GM18511 (cell line): ENCODE measurements around the gene C6orf89.

ENCODE experiments used
- ATAC-seq: cut with Tn5 transposase; IDR thresholded peaks from one replicate; pipeline ENCODE4 v1.9.1; 2021; ENCODE audit warnings: mild to moderate bottlenecking, moderate library complexity; ENCODE audit not compliant: unreplicated experiment

Gene C6orf89

DNA sequence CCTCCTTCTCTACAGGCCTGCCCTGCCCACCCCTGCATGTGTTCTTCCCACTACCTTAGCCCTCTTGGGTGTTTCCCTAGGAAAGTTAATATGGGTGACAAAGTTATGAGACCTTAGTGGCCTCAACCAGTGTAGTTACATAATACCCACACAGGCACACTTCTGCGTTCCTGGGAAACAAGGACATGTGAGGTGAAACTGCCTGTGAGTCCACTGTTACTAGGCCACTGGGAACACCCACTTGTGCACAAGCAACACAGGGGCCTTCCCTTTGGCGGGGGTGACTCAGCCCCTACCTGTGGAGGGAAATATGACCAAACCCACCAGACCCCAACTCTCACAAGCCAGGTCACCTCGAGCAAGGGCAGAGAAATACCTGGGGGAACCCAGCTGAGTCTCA, 81.5 kb downstream of the C6orf89 start:
- no peak for ATAC-seq

DNA sequence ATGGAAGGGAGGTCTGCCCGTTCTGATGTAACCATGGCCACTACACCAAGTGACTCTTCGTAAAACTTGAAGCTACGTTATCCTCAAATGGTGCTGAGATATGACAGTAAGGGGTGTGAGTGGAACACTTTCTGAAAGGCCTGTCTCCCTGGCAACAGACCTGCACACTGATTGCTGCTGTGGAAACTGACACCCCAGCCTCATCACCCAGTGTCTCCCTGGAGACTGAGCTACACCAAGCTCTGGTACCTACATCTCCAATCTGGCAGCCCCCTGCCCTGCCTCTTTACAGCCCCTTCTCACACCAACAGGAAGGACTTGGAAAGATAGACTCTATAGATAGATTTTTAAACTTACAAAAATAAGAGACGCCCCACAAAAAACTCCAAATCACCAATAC, 82.0 kb downstream of the C6orf89 start:
- ATAC-seq, result no peak

DNA sequence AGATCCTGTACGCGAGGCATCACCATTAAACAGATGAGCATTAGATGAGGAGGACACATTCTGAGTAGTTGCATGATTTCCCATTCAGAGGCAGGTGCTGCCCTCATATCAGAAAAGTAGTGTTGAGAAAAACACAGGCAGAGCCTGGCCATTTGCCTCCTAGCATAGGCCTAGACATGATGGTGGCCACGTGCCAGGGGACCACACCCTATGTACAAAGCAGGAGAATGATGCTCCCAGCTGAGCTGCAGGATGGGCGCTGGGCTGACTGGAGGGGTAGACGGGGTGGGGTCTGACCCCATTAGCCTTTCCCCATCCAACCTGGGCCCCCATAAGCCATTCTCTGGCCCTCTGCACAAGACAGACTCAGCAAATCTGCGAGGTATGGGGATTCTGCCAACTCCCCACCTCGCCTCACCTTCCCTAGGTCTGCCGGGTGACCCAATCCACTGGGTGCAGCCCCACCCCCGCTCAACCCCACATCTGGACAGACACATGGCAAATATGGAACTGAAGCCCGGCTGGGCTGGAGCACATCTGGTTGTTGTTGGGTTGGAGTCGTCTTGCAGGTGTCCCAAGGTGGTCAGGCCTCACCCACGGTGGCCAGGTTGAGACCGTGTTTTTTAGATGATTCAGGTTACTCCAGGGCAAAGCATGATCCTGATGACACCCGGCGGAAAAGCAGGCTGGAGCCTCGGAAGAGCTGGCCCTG, 82.7 kb downstream of the C6orf89 start:
- no peak for ATAC-seq

- no peak for ATAC-seq
Observed at GRCh38 chr6:36969240-36969691, 83.5 kb downstream of the C6orf89 start.

DNA sequence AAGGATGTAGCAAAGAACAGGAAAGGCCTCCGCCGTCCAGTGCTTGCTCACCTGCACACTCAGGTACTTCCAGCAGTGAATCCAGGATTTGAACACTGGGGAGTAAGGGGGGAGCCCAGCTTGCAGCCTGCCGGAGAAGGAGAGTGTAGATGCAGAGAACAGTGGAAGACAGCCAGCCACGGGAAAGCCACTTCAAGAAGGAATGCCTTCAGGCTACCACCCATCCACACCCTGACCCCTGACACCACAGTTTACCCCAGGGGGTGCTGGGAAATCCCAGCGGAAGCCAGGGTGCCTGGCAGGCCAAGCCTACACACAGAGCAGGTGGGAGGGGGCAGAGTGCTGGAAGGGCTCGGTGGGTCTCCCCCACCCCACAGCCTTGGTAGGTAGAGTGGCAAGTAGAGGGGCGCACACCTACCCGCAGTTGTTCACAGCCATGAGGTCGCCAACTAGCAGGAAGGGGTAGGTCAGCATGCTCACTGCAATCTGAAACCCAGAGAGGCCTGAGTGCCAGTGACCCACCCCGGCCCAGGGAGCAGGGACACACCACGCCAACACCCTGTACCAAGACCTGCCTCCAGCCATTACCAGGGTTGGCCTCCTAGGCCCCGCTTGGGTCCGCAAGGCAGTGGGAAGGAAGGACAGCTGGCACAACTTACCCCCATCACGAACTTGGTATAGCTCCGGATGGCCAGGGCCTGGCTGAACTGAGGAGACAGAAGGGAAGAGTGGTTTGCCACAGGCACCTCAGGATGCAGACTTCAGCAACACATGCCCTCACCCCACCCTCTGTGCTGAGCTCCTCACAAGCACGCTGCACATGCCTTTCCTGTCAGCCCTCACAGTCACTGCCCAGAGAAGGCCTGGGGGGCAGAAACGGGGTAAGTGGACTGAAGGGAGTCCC, 84.5 kb downstream of the C6orf89 start:
- no peak for ATAC-seq

DNA sequence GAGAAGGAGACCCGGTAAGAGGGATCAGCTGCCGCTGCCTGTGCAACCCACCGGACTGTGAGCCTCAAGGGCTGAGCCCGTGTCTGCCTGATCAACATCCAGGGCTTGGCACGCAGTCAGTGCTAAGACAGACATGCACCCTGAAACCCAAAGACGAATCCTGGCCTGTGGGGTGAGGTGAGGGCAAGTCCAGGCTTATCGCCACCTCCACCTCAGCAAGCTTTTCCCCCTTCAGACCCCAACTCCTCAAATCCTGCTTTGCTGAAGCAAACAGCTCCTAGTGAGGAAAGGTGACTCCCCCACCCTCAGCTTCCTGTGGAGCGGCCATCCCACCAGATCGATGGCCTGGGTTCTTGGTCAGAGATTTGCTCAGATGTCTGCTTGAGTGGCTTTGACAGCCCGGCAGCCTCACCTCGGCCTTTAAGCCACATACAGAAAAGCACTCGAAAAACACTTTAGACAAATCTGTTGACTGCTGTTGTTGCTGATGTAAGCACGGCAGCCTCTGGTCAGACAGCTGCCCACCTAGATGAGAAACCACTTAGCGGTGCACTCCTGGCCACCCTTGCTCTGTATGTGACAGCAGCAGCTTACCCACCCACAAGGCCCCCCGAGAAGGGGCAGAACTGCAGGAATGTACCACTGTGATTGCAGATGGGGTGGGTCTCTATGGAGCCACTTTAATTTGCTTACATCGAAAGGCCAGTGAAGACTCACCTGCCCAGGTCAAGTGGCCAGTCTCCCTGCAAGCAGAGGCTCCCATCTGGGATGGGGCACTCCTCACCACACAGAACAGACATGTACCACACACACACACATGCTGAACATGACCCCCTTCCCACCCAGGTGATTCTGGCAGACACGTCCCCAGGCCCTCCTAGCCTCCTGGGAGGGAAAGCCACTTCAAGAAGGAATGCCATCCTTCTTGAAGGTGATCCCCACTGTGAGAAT, 85.4 kb downstream of the C6orf89 start:
- ATAC-seq, result no peak

DNA sequence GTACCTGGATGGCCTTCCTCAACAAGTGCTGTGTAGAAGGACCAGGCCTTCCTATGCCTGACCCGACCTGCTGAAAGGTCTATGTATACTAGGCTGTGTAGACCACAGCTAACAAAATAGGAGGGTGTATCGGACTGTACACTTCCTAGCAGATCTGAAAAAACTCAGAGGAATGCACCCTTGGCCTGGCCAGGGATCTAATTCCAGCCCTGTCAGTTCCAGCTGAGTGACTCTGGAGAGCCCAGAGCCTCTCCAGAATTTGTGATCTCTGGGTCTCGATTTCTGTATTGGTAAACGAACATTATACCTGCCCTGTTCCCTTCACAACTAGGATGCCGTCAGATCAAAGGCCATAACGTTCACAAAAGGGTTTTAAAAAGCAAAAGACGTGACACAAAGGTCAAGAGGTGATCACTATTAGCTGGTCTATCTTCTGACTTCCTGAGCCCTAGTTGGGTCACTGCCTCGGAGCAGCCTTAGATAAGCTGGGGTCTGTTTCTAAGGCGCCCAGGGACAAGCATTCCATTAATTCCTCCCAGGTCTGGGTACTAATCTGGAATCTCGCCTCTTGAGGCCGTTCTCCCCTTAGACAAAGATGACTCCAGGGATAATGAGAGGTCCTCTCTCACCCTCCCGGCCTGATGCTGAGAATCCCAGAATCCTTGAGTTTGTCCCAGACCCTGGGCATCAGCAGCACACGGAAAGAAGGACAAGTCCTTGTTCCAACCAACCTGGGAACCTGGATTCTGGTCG, 86.3 kb downstream of the C6orf89 start:
- ATAC-seq, result no peak

- no peak for ATAC-seq
Observed at GRCh38 chr6:36973190-36973589, 87.4 kb downstream of the C6orf89 start.

- no peak for ATAC-seq
Observed at GRCh38 chr6:36973647-36974046, 87.9 kb downstream of the C6orf89 start.

GRCh38 chr6:36975231-36976006, 89.7 kb downstream of the C6orf89 start:
- ATAC-seq, result no peak

- no peak for ATAC-seq
Observed at GRCh38 chr6:36976007-36976264, 90.2 kb downstream of the C6orf89 start.

DNA sequence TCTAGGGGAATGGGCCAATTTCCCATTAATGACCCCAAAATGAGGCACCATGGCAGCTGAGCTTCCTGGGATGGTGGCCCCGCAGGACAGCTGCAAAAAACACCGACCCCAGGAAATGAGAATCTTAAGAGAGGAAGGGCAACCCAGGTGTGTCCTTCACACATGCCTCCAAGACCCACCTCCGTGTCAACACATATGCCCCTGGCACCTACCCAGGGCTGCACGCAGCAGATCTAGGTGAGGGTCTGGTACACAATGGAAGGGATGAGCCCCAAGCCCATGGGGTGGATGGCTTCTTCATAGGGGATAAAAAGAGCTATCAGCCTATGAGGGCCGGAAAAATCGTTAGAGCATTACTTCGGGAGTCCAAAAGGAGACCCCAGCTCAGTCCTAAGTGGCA, 90.8 kb downstream of the C6orf89 start:
- ATAC-seq, result no peak

GRCh38 chr6:36976931-36977330, 91.2 kb downstream of the C6orf89 start:
- ATAC-seq, result no peak

GRCh38 chr6:36977470-36977941, 91.8 kb downstream of the C6orf89 start:
- no peak for ATAC-seq
